IPS-18c (cell line): ENCODE data around the gene LAMB3.

Experiments used
- H3K4me3 ChIP-seq: 2 replicates; pipeline ENCODE4 v1.7.0; 2013; ENCODE audit warnings: low read depth, mild to moderate bottlenecking, low read length, moderate library complexity; ENCODE audit not compliant: insufficient read depth
- H3K9me3 ChIP-seq: one replicate; pipeline ENCODE4 v1.6.1; 2013; ENCODE audit warnings: mild to moderate bottlenecking, low read length, moderate library complexity; ENCODE audit not compliant: control insufficient read depth, insufficient read depth

LAMB3 gene

GRCh38 chr1:209595028-209595427 lies 57.2 kb downstream of the LAMB3 start:
- Histone ChIP-seq H3K9me3 (no peaks in the 10 kb centered on the region), H3K4me3 (no peak overlapping the region)

- Histone ChIP-seq H3K9me3 (no peaks in the 10 kb centered on the region), H3K4me3 (no peak overlapping the region)
These were observed 57.8 kb downstream of the LAMB3 start for GRCh38 chr1:209594440-209594839.

GRCh38 chr1:209593747-209594146 lies 58.5 kb downstream of the LAMB3 start:
- no peak overlapping the region for H3K4me3 ChIP-seq
- no peaks in the 10 kb centered on the region for H3K9me3 ChIP-seq

- H3K4me3 ChIP-seq, result no peak overlapping the region
- no peaks in the 10 kb centered on the region for H3K9me3 ChIP-seq
These were observed 61.8 kb downstream of the LAMB3 start for GRCh38 chr1:209590405-209590804.

- no peaks in the 10 kb centered on the region for H3K9me3 ChIP-seq
- H3K4me3 ChIP-seq, result no peak overlapping the region
These were observed 62.4 kb downstream of the LAMB3 start for GRCh38 chr1:209589863-209590262.

- no peak overlapping the region for H3K4me3 ChIP-seq
- no peaks in the 10 kb centered on the region for H3K9me3 ChIP-seq
These were observed 62.8 kb downstream of the LAMB3 start for GRCh38 chr1:209589440-209589839.

- H3K9me3 ChIP-seq, result no peaks in the 10 kb centered on the region
- no peak overlapping the region for H3K4me3 ChIP-seq
These were observed 64.4 kb downstream of the LAMB3 start for GRCh38 chr1:209587789-209588188.

GRCh38 chr1:209586221-209586740 lies 65.9 kb downstream of the LAMB3 start:
- Histone ChIP-seq H3K4me3 (no peak overlapping the region), H3K9me3 (no peaks in the 10 kb centered on the region)

- peak overlapping the region; percentile 10; the same call in 1 of the 2 replicates for H3K4me3 ChIP-seq
- H3K9me3 ChIP-seq, result no peaks in the 10 kb centered on the region
These were observed 66.6 kb downstream of the LAMB3 start for GRCh38 chr1:209585672-209586071.

- H3K4me3 ChIP-seq, result peak overlapping the region; percentile 10; the same call in 1 of the 2 replicates
- H3K9me3 ChIP-seq, result no peaks in the 10 kb centered on the region
These were observed 67.0 kb downstream of the LAMB3 start for GRCh38 chr1:209585197-209585596.

- Histone ChIP-seq H3K4me3 (peak overlapping the region; percentile 41; the same call in 1 of the 2 replicates), H3K9me3 (no peaks in the 10 kb centered on the region)
These were observed 68.0 kb downstream of the LAMB3 start for GRCh38 chr1:209584231-209584672.

- no peaks in the 10 kb centered on the region for H3K9me3 ChIP-seq
- H3K4me3 ChIP-seq, result peak within 1 kb of the TSS; percentile 41
These were observed 68.8 kb downstream of the LAMB3 start, which contains the start of gene CAMK1G for GRCh38 chr1:209583408-209583807. Gene CAMK1G, plus strand, starts transcription at chr1:209583714. Its CDS starts 11,270 bp downstream, at chr1:209594984.

GRCh38 chr1:209580577-209580976 lies 71.6 kb downstream of the LAMB3 start:
- H3K4me3 ChIP-seq, result no peak overlapping the region
- no peaks in the 10 kb centered on the region for H3K9me3 ChIP-seq

GRCh38 chr1:209577346-209577745 lies 74.9 kb downstream of the LAMB3 start:
- Histone ChIP-seq H3K4me3 (no peak overlapping the region), H3K9me3 (no peaks in the 10 kb centered on the region)

GRCh38 chr1:209576392-209577197 lies 75.6 kb downstream of the LAMB3 start:
- no peak overlapping the region for H3K4me3 ChIP-seq

GRCh38 chr1:209570743-209571142 lies 81.5 kb downstream of the LAMB3 start:
- no peaks in the 10 kb centered on the region for H3K9me3 ChIP-seq
- H3K4me3 ChIP-seq, result no peak overlapping the region

More at GRCh38 chr1:209576392-209577197, 75.6 kb downstream of the LAMB3 start:
- H3K9me3 ChIP-seq, result no peaks in the 10 kb centered on the region

GRCh38 chr1:209569455-209570207 lies 82.6 kb downstream of the LAMB3 start:
- Histone ChIP-seq H3K4me3 (no peak overlapping the region), H3K9me3 (no peaks in the 10 kb centered on the region)

GRCh38 chr1:209567698-209568175 lies 84.5 kb downstream of the LAMB3 start:
- H3K9me3 ChIP-seq, result no peaks in the 10 kb centered on the region
- no peak overlapping the region for H3K4me3 ChIP-seq
